GM20000 (cell line): ENCODE results near the gene ACCSL.

Experiments
- DNase-seq: peaks from one replicate; pipeline ENCODE4 v3.0.0; 2012; ENCODE audit warnings: low spot score
- CTCF ChIP-seq: IDR thresholded peaks from 2 replicates; pipeline ENCODE4 v1.5.1; 2012; ENCODE audit warnings: mild to moderate bottlenecking, control low read depth; ENCODE audit errors: extremely low read depth, missing control alignments

The ACCSL gene

GRCh38 chr11:44005063-44005701, 42.6 kb upstream of the ACCSL start:
- TF ChIP-seq CTCF: no peak

GRCh38 chr11:44005956-44006355, 41.8 kb upstream of the ACCSL start:
- no peak for TF ChIP-seq CTCF
- no peak for DNase-seq

More at GRCh38 chr11:44005063-44005701, 42.6 kb upstream of the ACCSL start:
- DNase-seq: no peak

- no peak for TF ChIP-seq CTCF
- DNase-seq: no peak
These were observed 40.8 kb upstream of the ACCSL start for GRCh38 chr11:44006917-44007361.

GRCh38 chr11:44007481-44008087, 40.2 kb upstream of the ACCSL start:
- DNase-seq: no peak
- TF ChIP-seq CTCF: no peak

GRCh38 chr11:44008088-44008501, 39.7 kb upstream of the ACCSL start:
- no peak for TF ChIP-seq CTCF
- no peak for DNase-seq

- DNase-seq: no peak
- TF ChIP-seq CTCF: no peak
These were observed 39.1 kb upstream of the ACCSL start for GRCh38 chr11:44008698-44009097.

GRCh38 chr11:44010789-44011251, 37.0 kb upstream of the ACCSL start:
- no peak for DNase-seq
- no peak for TF ChIP-seq CTCF
